ENCODE results near the gene KCNMB3. TPM values are rescaled to one million over a fixed set of nuclear protein-coding genes. Genes with fewer than 3 reads are reported as not detected.
"Not testable (repeated sequence)": the region's sequence is repeated elsewhere in the genome, so short reads cannot be mapped to it uniquely, and the experiment has no call there.

Gene KCNMB3, protein sequence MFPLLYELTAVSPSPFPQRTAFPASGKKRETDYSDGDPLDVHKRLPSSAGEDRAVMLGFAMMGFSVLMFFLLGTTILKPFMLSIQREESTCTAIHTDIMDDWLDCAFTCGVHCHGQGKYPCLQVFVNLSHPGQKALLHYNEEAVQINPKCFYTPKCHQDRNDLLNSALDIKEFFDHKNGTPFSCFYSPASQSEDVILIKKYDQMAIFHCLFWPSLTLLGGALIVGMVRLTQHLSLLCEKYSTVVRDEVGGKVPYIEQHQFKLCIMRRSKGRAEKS
- 3.1 TPM for total RNA-seq

DNA sequence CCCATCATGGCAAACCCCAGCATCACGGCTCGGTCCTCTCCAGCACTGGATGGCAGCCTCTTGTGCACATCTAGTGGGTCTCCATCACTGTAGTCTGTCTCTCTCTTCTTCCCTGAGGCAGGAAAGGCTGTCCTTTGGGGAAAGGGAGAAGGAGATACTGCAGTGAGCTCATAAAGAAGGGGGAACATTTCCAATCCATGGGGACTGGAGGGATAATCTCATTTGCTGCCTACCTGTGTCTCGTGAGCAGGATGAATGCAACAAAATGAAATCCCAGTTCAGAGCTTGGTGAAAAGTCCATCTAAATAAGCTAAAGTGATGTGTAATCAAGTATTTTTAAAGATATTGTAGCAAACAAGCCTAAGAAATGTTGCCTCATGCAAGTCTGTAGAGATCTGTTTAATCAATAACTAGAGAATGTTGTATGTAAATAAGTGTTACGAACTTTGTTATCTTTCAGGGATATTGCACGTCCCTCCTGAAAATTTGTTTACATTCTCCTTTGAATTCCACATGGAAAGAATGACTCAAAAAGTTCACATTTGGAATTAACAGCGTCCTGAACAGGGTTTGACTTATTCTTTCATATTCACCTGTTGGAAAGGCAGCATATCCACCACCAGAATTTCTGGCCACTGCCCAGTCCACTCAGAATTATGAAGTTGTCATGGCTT lies at the start of gene KCNMB3:
Gene KCNMB3, minus strand, starts transcription at position 312 of the 674 bp plus-strand sequence. Its CDS starts 124 bp downstream, at position 188.
- DNase-seq (ENCODE audit: low spot score), result no peak

GRCh38 chr3:179299999-179300613 lies 49.2 kb upstream of the KCNMB3 start:
- no peak for DNase-seq (ENCODE audit: low spot score)

DNA sequence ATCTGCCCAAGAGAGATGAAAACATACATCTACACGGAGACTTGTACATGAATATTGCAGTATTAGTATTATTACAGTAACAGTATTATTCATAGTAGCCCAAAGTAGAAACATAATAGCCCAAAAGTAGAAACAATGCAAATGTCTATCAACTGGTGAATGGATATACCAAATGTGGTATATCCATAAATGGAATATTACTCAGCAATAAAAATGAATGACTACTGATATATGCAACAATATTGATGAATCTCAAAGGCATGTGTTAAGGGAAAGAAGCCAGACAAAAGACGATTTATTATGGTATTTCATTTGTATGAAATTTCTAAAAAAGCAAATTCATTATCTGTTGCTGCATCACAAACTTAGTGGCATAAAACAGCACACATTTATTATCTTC lies 48.4 kb upstream of the KCNMB3 start:
- no peak for DNase-seq (ENCODE audit: low spot score)

DNA sequence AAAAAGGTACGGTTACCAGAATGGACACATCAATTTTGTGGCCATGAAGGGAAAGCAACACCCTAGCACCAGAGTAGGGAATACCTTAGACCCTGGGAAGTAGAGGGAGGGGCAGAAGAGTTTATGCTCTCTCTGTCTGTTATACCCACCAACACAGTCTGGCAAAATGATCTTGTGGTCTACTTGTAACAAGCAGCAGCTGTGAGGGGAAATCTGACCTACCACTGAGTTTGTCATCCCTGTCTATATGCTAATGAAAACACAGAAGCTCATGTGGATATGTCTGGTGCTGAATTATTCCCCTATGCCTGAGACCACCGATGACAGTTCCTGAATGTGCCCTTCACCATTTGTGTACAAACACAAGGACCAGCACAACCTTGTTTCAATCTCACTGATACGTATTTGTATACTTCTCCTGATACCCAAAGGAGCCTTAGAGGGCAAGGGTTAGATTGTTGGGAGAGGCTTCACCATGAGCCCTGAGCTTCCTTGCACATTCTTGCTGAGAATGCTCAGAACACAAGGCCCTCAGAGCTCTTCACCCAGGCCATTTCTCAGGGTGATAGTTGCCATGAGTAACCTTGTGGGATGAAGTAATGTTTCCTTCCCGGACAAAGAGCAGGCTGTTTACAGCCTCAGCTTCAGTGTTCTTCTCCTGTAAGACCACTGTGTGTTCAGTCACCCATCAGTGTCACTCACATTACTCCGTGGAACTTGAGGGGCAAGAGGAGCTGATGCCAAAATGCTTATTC lies 47.2 kb upstream of the KCNMB3 start:
- DNase-seq (ENCODE audit: low spot score), result no peak

DNA sequence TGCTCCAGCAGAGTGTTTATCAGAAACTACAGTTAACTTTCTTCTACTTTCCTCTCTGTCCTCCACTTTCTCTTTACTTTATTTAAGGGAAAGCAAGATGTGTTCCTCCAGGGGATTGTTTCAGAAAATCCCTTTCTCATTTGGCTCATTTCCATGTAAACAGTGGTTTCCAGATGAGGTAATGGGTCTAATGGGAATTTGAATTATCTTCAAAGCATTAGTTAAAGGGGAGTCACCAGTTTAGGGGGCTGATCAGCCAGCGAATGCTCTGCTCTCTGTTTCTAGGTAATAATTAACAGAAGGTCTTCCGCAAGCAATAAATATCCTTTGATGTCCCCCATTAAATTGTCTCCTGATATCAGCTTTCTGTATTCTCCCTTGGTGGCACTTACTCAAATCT lies 41.5 kb upstream of the KCNMB3 start:
- DNase-seq (ENCODE audit: low spot score), result no peak

DNA sequence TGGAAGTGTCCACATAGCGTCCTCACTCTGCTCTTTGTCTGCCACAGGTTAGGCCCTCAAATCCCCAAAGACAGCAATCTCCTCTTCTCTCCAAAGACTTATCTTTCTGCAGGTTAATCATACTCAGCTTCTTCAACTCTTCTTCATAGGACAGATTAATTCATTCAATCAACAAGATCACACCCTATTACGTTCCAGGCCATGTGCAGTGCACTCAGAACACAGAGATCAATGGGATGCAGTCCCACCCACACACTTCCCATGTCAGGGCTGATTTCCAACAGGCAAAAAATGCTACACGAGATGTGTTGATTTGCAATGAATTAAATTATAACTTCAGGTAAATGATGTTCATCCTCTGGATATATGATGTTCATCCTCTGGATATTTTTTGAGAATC lies 38.4 kb upstream of the KCNMB3 start:
- no peak for DNase-seq (ENCODE audit: low spot score)

- no peak for DNase-seq (ENCODE audit: low spot score)
Measured at GRCh38 chr3:179288845-179289244, 37.9 kb upstream of the KCNMB3 start.

GRCh38 chr3:179286331-179286730 lies 35.4 kb upstream of the KCNMB3 start:
- DNase-seq (ENCODE audit: low spot score), result no peak

GRCh38 chr3:179281825-179282224 lies 30.9 kb upstream of the KCNMB3 start:
- no peak for DNase-seq (ENCODE audit: low spot score)

DNA sequence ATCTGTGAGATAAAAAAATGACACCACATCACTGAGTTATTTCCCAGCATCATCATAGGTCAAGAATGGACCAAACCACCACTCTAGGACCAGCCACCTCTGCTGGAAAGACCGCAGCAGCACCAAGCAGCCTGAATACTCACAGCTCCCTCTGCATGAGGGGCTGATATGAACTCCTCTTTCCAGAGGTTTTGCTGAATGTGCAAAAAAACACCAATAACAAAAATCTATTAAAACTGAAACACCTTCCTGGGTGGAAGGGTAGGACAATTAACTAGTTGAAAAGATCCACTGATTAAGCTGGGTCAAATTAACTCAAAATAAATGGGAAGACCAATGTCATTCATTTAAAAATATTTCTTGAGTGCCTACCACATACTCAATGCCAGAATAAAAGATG lies 28.9 kb upstream of the KCNMB3 start:
- no peak for DNase-seq (ENCODE audit: low spot score)

DNA sequence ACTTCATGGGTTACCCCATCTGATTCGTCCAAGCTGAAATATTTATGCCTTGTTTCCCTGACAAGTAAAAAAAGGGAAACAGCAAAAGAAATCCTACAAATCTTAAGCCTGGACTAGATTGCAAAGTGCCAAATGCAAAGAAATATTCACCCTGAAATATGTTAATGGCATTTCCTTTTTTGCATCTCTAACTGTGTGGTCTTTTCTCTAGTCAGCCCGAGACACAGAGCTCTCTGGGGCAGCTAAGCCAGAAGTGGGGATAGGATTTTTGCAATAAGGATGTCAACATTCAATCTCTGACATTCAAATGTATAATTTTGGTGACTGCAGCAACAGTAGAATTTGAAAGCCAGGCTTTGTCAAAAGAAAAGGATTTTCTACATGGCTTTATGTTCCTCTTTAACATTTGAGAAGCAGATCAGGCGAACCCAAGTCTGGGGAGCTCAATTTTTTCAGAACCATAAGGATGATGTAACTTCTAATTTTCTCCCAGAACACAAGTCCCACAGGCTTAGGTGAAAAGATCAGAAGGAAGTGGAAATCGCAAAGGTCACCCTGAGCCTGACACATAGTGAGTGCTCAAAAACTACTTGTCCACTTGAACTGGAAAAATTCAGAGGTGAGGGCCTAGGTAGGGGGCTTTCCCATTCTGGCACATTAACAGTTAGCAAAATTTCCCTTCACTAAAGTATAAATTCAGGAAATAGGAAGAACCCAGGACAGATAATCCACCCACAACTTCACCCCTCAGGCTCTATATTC lies 28.2 kb upstream of the KCNMB3 start:
- DNase-seq (ENCODE audit: low spot score), result no peak

GRCh38 chr3:179278151-179278550 lies 27.2 kb upstream of the KCNMB3 start:
- no peak for DNase-seq (ENCODE audit: low spot score)

DNA sequence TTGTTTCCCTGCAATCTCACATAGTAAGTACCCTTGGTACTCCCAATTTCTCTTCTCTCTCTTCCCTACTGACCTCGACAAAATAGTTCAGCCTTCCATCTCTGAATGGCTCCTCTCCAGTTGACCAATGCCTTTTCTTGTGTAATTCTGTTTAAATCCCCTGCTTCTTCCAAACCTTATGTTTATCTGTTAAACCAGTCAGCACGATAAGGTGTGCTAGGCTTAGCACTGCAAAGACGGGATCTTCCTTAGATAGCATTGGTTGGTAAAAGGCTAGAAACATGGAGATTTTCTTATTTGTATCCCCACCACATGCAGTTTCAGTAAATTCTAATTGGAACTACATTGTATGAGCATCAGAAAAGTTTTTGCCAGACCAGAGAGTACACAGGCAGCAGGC lies 25.8 kb upstream of the KCNMB3 start:
- no peak for DNase-seq (ENCODE audit: low spot score)

- no peak for DNase-seq (ENCODE audit: low spot score)
Measured at GRCh38 chr3:179276001-179276400, 25.1 kb upstream of the KCNMB3 start.

GRCh38 chr3:179274434-179274833 lies 23.5 kb upstream of the KCNMB3 start:
- not testable (repeated sequence) for DNase-seq (ENCODE audit: low spot score)

GRCh38 chr3:179272385-179272784 lies 21.5 kb upstream of the KCNMB3 start:
- no peak for DNase-seq (ENCODE audit: low spot score)

DNA sequence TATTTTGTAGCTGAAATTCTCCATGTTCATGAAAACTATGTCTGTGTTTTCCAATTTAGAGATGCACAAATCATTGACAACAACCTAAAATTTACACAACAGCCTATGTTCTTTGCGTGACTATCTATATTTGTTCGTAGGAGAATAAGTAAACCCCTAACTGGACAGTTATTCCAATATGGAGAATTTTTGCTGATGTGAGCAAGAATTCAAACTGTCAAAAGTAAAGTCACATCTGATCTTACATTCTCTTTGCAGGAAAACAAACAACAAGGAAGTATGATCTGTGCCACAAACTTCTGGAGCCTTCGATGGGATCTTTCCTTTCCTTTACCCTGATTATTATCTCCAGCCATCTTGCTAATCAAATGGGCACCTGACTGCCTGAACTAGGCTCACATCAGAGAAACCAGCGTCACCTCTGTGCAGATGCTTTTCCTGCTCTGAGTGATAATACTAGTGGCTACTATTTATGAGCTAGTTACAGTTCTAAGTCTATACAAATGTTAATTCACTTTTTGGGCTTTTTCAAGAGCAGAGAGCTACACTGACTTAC lies 18.3 kb upstream of the KCNMB3 start:
- DNase-seq (ENCODE audit: low spot score), result no peak

- no peak for DNase-seq (ENCODE audit: low spot score)
Measured at GRCh38 chr3:179268400-179269051, 17.6 kb upstream of the KCNMB3 start.

DNA sequence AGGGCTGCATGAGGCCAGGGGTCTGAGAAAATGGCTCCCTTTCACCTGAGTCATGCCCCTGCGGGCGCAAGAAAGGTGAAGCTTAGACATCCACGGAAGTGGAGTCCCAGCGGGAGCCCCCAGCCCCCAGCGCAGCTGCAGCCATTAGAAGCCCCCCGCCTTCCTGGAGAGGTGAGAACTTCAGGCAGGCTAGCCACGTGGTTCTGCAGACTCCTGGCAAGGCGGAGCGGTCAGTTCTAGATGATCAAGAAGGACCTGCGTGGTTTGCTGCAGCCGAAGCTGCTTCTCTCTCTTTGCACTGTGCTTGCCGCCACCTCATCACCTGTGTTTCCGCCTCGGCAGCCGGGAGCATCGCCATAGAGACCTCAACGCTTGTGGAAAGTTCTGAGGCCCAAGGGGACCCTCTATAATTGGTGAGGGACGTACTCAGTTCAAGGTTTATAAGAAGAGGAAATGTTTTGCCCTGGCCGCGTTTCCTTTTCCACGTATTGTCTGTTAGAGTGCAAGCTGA lies 15.8 kb upstream of the KCNMB3 start:
- DNase-seq (ENCODE audit: low spot score), result no peak

- DNase-seq (ENCODE audit: low spot score), result no peak
Measured at GRCh38 chr3:179265875-179266274, 15.0 kb upstream of the KCNMB3 start.

GRCh38 chr3:179265092-179265491 lies 14.2 kb upstream of the KCNMB3 start:
- no peak for DNase-seq (ENCODE audit: low spot score)
